IMR-90 (cell line): Measurements from ENCODE around the gene FAM114A2. TPM values are rescaled to one million over a fixed set of nuclear protein-coding genes. Genes with fewer than 3 reads are reported as not detected.

Experiments
- ATAC-seq: fragments of 200-7000 bp; cut with Tn5 transposase; 2 replicates; pipeline ENCODE4 v1.9.1; 2020; ENCODE audit warnings: low read depth, mild to moderate bottlenecking, moderate library complexity
- BruUV-seq: library from RNA; stranded (reverse); fragments of 400-500 nt; replicated peaks from 2 replicates; lab custom pipeline; 2021; lab: Mats Ljungman, UMichigan
- CTCF ChIA-PET: fragments of 300-600 bp; formaldehyde crosslinking; extraction: SDS; loops from one replicate; lab custom pipeline; 2021; ENCODE audit warnings: antibody characterized with exemption; lab: Yijun Ruan, JAX
- POLR2A ChIA-PET: fragments of 300-600 bp; sonication (Branson Sonifier 250); formaldehyde crosslinking; loops from one replicate; lab custom pipeline; 2022; ENCODE audit warnings: antibody characterized with exemption; ENCODE audit not compliant: unreplicated experiment; lab: Charles Lee
- DNase-seq: peaks from one replicate; pipeline ENCODE4 v3.0.0; 2013
- H2AFZ ChIP-seq: replicated peaks from 2 replicates; pipeline ENCODE3; 2013; ENCODE audit warnings: low read length, mild to moderate bottlenecking; ENCODE audit not compliant: poor library complexity
- H2AK5ac ChIP-seq: 2 replicates; pipeline ENCODE4 v1.6.1; 2013; ENCODE audit warnings: low read depth, low read length, inconsistent platforms
- H2AK9ac ChIP-seq: replicated peaks from 2 replicates; pipeline ENCODE3; 2013; ENCODE audit warnings: mild to moderate bottlenecking, low read depth, low read length, moderate library complexity; ENCODE audit not compliant: poor library complexity
- H2BK120ac ChIP-seq: 2 replicates; pipeline ENCODE4 v1.6.1; 2013; ENCODE audit warnings: low read depth, low read length, inconsistent platforms
- H2BK15ac ChIP-seq: 3 replicates; pipeline ENCODE4 v1.6.1; 2013; ENCODE audit warnings: low read depth, low read length, inconsistent platforms
- H2BK20ac ChIP-seq: 2 replicates; pipeline ENCODE4 v1.6.1; 2013; ENCODE audit warnings: low read depth, mild to moderate bottlenecking, inconsistent platforms, low read length, moderate library complexity
- H2BK5ac ChIP-seq: 2 replicates; pipeline ENCODE4 v1.6.1; 2013; ENCODE audit warnings: mild to moderate bottlenecking, low read depth, low read length, inconsistent platforms; ENCODE audit not compliant: poor library complexity, severe bottlenecking
- H3K14ac ChIP-seq: replicated peaks from 2 replicates; pipeline ENCODE4 v1.6.1; 2013; ENCODE audit warnings: low read depth, low read length, inconsistent platforms
- H3K18ac ChIP-seq: 2 replicates; pipeline ENCODE4 v1.6.1; 2013; ENCODE audit warnings: low read depth, low read length, control low read depth
- H3K23ac ChIP-seq: 2 replicates; pipeline ENCODE4 v1.6.1; 2013; ENCODE audit warnings: low read depth, low read length, inconsistent platforms
- H3K27ac ChIP-seq: 2 replicates; pipeline ENCODE4 v1.5.1; 2013; ENCODE audit warnings: mild to moderate bottlenecking, control low read depth, low read length; ENCODE audit not compliant: insufficient read depth
- H3K27me3 ChIP-seq: 2 replicates; pipeline ENCODE4 v1.6.1; 2013; ENCODE audit warnings: low read length; ENCODE audit not compliant: control insufficient read depth, insufficient read depth
- H3K36me3 ChIP-seq: 2 replicates; pipeline ENCODE4 v1.6.1; 2013; ENCODE audit warnings: low read length, mixed read lengths; ENCODE audit not compliant: control insufficient read depth, insufficient read depth
- H3K4ac ChIP-seq: 2 replicates; pipeline ENCODE4 v1.6.1; 2013; ENCODE audit warnings: low read depth, low read length, inconsistent platforms
- H3K4me1 ChIP-seq: 2 replicates; pipeline ENCODE4 v1.6.1; 2013; ENCODE audit warnings: low read length, mixed read lengths; ENCODE audit not compliant: control insufficient read depth, insufficient read depth
- H3K4me2 ChIP-seq: 2 replicates; pipeline ENCODE4 v1.6.1; 2013; ENCODE audit warnings: low read depth, mild to moderate bottlenecking, control low read depth, low read length, moderate library complexity
- H3K4me3 ChIP-seq: 2 replicates; pipeline ENCODE4 v1.5.1; 2013; ENCODE audit warnings: low read depth, mild to moderate bottlenecking, control low read depth, low read length, moderate library complexity; ENCODE audit not compliant: insufficient read depth
- H3K56ac ChIP-seq: 2 replicates; pipeline ENCODE4 v1.6.1; 2013; ENCODE audit warnings: low read length, inconsistent platforms; ENCODE audit not compliant: insufficient read depth; ENCODE audit errors: extremely low read depth
- H3K79me1 ChIP-seq, 2 experiments: 2 replicates each; pipeline ENCODE4 v1.6.1; 2013; ENCODE audit warnings: low read length in 2 of 2, inconsistent platforms in 1 of 2, low read depth in 1 of 2
- H3K9ac ChIP-seq: 2 replicates; pipeline ENCODE4 v1.6.1; 2013; ENCODE audit warnings: low read depth, low read length, control low read depth
- H3K9me1 ChIP-seq: 2 replicates; pipeline ENCODE4 v1.6.1; 2013; ENCODE audit warnings: low read length, inconsistent platforms; ENCODE audit not compliant: insufficient read depth
- H3K9me3 ChIP-seq: 2 replicates; pipeline ENCODE4 v1.6.1; 2013; ENCODE audit warnings: low read length; ENCODE audit not compliant: control insufficient read depth, insufficient read depth
- H4K20me1 ChIP-seq: 2 replicates; pipeline ENCODE4 v1.6.1; 2013; ENCODE audit warnings: low read length, inconsistent platforms; ENCODE audit not compliant: insufficient read depth
- H4K5ac ChIP-seq: 2 replicates; pipeline ENCODE4 v1.6.1; 2013; ENCODE audit warnings: mild to moderate bottlenecking, low read depth, low read length, control low read depth
- H4K8ac ChIP-seq, 2 experiments: 2 replicates each; pipeline ENCODE4 v1.6.1; 2013; ENCODE audit warnings: low read depth in 2 of 2, low read length in 2 of 2, control low read depth in 1 of 2, inconsistent platforms in 1 of 2
- H4K91ac ChIP-seq: 2 replicates; pipeline ENCODE4 v1.6.1; 2013; ENCODE audit warnings: low read depth, low read length, inconsistent platforms; ENCODE audit not compliant: insufficient read depth
- BHLHE40 ChIP-seq: fragments of 150-350 bp; IDR thresholded peaks from 2 replicates; pipeline ENCODE4 v1.6.1; 2016; ENCODE audit warnings: mild to moderate bottlenecking, low read depth, low read length
- CHD1 ChIP-seq: IDR thresholded peaks from 2 replicates; pipeline ENCODE4 v1.6.1; 2012; ENCODE audit warnings: low read depth, low read length, improper control_type of control experiment
- ELK1 ChIP-seq: fragments of 150-350 bp; IDR thresholded peaks from 2 replicates; pipeline ENCODE4 v1.6.1; 2016; ENCODE audit warnings: low read depth, mild to moderate bottlenecking, low read length, moderate library complexity, borderline replicate concordance
- FOS ChIP-seq: fragments of 150-350 bp; IDR thresholded peaks from 2 replicates; pipeline ENCODE4 v1.6.1; 2016; ENCODE audit warnings: low read depth, low read length
- MXI1 ChIP-seq: IDR thresholded peaks from 2 replicates; pipeline ENCODE4 v1.6.1; 2012; ENCODE audit warnings: low read depth, mild to moderate bottlenecking, low read length, moderate library complexity, borderline replicate concordance
- RAD21 ChIP-seq: IDR thresholded peaks from 2 replicates; pipeline ENCODE4 v1.6.1; 2012; ENCODE audit warnings: low read length, improper control_type of control experiment
- SMC3 ChIP-seq: fragments of 150-350 bp; IDR thresholded peaks from 2 replicates; pipeline ENCODE4 v1.6.1; 2016; ENCODE audit warnings: low read depth, mild to moderate bottlenecking, antibody characterized with exemption, low read length, moderate library complexity
- WGBS, 2 experiments: methylation state at CpG; one replicate each; pipeline versions ENCODE4 v1.1.5 to v1.1.7; 2013; ENCODE audit warnings: missing lambda C conversion rate in 2 of 2; ENCODE audit not compliant: insufficient read length in 1 of 2; ENCODE audit errors: extremely low coverage in 2 of 2; 5-methylcytosine and 5-hydroxymethylcytosine counted together
- dilution Hi-C: fragments of 300-500 bp; cut with HindIII; formaldehyde crosslinking; loops from one replicate; pipeline ENCODE4 v1.14.3; 2018; ENCODE audit warnings: low sequenced_read_pairs; ENCODE audit not compliant: unreplicated experiment
- in situ Hi-C: fragments of 300-500 bp; cut with MboI; formaldehyde crosslinking; loops from 3 replicates; pipeline ENCODE4 v1.14.3; 2019; ENCODE audit warnings: low sequenced_read_pairs, inconsistent platforms, mixed read lengths
- intact Hi-C: fragments of 100-400 bp; cut with micrococcal nuclease; formaldehyde crosslinking; loops from 2 replicates; pipeline ENCODE4 v1.10.0; 2022
- polyA plus RNA-seq, 3 experiments: library from polyadenylated mRNA; depleted of rRNA; stranded (reverse); fragments of >200 nt; gene quantifications; 2 replicates each; pipeline ENCODE4 v1.2.3, GENCODE V29; 2012; ENCODE audit warnings: low replicate concordance in 1 of 3
- total RNA-seq: library from RNA; depleted of rRNA; stranded (reverse); fragments of >200 nt; gene quantifications from 2 replicates; pipeline ENCODE4 v1.2.3, GENCODE V29; 2012
- TF ChIP-seq, protein P1 (sequence below): fragments of 150-350 bp; IDR thresholded peaks from 2 replicates; pipeline ENCODE4 v1.6.1; 2017; ENCODE audit warnings: mild to moderate bottlenecking, antibody characterized with exemption, low read length, low read depth

FAM114A2 gene
- total and polyA plus RNA-seq, 2 of the 4 experiments (the other 2 are of a cell fraction): 13.2 to 41.2 TPM

DNA sequence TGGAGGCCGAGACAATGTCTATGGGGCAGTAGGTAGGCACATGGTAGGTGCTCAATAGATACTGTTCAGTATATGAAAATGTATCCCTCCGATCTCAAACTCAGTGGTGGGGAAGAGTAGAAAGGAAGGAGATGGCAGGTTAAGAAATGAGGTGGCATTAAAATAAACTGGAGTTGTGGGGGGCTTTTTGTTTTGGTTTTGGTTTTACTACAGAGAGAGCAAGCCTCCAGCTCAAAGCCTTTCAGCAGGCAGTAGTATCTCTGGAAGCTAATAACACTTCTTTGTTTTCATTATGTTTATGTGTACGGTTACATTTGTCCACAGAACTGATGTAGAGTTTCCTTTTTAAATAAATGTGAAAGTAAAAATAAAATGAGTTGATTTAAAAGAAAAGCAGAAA, 8.6 kb upstream of the FAM114A2 start:
- Histone ChIP-seq H3K27me3 (no peaks in the 10 kb centered on the region), H2BK20ac (no peak overlapping the region), H3K9me3 (no peaks in the 10 kb centered on the region), H3K56ac (no peak overlapping the region), H3K36me3 (peaks cover 8% of the 10 kb centered on the region), H3K27ac (no peak overlapping the region), H3K4me2 (no peak overlapping the region), H3K18ac (no peak overlapping the region), H3K9me1 (no peaks in the 10 kb centered on the region; the same call in 1 of the 2 replicates), H3K14ac (no peak overlapping the region), H3K9ac (no peak overlapping the region), H3K4me3 (no peak overlapping the region), H4K20me1 (peaks cover 3% of the 10 kb centered on the region; the same call in 1 of the 2 replicates), H2AFZ (no peak overlapping the region), H3K4me1 (no peaks in the 10 kb centered on the region), H4K8ac (no peak overlapping the region), H3K23ac (no peak overlapping the region), H2BK5ac (no peak overlapping the region), H3K4ac (no peak overlapping the region), H2BK120ac (no peak overlapping the region), H2AK5ac (no peak overlapping the region), H3K79me1 (peaks cover 31 to 34% of the 10 kb centered on the region in 2 experiments), H4K5ac (no peak overlapping the region), H4K91ac (no peak overlapping the region), H2BK15ac (no peak overlapping the region), H2AK9ac (no peak overlapping the region)
- POLR2A ChIA-PET: interaction anchor here (0.9 kb wide), 1 partner anchor 9 kb away, joined by 3 read pairs; the partner anchor contains the start of genes FAM114A2 and MFAP3
- DNase-seq (no peak), ATAC-seq (no peak)
- BruUV-seq: no TSS peak
- TF ChIP-seq MXI1 (no peak), FOS (no peak), SMC3 (no peak), BHLHE40 (no peak), CHD1 (no peak), RAD21 (no peak), ELK1 (no peak)
- TF ChIP-seq, protein P1, sequence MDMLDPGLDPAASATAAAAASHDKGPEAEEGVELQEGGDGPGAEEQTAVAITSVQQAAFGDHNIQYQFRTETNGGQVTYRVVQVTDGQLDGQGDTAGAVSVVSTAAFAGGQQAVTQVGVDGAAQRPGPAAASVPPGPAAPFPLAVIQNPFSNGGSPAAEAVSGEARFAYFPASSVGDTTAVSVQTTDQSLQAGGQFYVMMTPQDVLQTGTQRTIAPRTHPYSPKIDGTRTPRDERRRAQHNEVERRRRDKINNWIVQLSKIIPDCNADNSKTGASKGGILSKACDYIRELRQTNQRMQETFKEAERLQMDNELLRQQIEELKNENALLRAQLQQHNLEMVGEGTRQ: no peak
- CTCF ChIA-PET: no interaction called here
- dilution Hi-C loops (no loop called here), intact Hi-C loops (no loop called here), in situ Hi-C loops (no loop called here)
- WGBS, 2 experiments: 100% methylated on average over 1 of the region's 3 CpGs; no CpG with 5 or more reads in 1 of the 2 experiments
